WTC11 (cell line): ENCODE results near the gene FBXO28. TPM values are rescaled to one million over a fixed set of nuclear protein-coding genes. Genes with fewer than 3 reads are reported as not detected.
A peak's percentile ranks its signal among the peaks of the same experiment; 100 is the strongest.

Experiments used
- ATAC-seq: fragments of 200-7000 bp; cut with Tn5 transposase; 2 replicates; pipeline ENCODE4 v1.10.0; 2021; ENCODE audit warnings: mild to moderate bottlenecking, moderate library complexity
- CTCF ChIA-PET: fragments of 300-600 bp; sonication (Branson Sonifier 250); formaldehyde crosslinking; loops from one replicate; lab custom pipeline; 2021; ENCODE audit warnings: antibody characterized with exemption; lab: Charles Lee
- POLR2A ChIA-PET: fragments of 350-600 bp; sonication (Branson Sonifier 250); formaldehyde crosslinking; loops from one replicate; lab custom pipeline; 2021; ENCODE audit warnings: antibody characterized with exemption; lab: Charles Lee
- DNase-seq: peaks from one replicate; pipeline ENCODE4 v3.0.0; 2021; ENCODE audit warnings: low spot score
- H3K27ac Mint-ChIP-seq: 2 replicates; pipeline ENCODE4 v1.8.0; 2021; ENCODE audit warnings: mixed read lengths
- H3K27me3 Mint-ChIP-seq: 2 replicates; pipeline ENCODE4 v1.8.0; 2021; ENCODE audit warnings: low read depth, mild to moderate bottlenecking, moderate library complexity, mixed read lengths
- H3K36me3 Mint-ChIP-seq: 2 replicates; pipeline ENCODE4 v1.8.0; 2021; ENCODE audit warnings: mixed read lengths
- H3K4me1 Mint-ChIP-seq: 2 replicates; pipeline ENCODE4 v1.8.0; 2022; ENCODE audit warnings: mixed read lengths
- H3K4me3 Mint-ChIP-seq: 2 replicates; pipeline ENCODE4 v1.8.0; 2021; ENCODE audit warnings: mild to moderate bottlenecking, moderate library complexity, mixed read lengths
- H3K9me3 Mint-ChIP-seq: 2 replicates; pipeline ENCODE4 v1.8.0; 2021; ENCODE audit warnings: mixed read lengths
- CDX4 ChIP-seq: fragments of 250-450 bp; sonication (Bioruptor Pico); IDR thresholded peaks from 2 replicates; pipeline ENCODE4 v1.9.0; 2021; ENCODE audit warnings: moderate library complexity, mild to moderate bottlenecking, inconsistent platforms, borderline replicate concordance
- CREM ChIP-seq: sonication (generic); formaldehyde crosslinking; IDR thresholded peaks from 2 replicates; pipeline ENCODE4 v1.8.1; 2022; ENCODE audit warnings: mild to moderate bottlenecking, missing genetic modification reagents, moderate library complexity
- CTCF ChIP-seq: fragments of 200-600 bp; IDR thresholded peaks from 2 replicates; pipeline ENCODE4 v1.8.0; 2022; ENCODE audit warnings: antibody characterized with exemption
- ETV6 ChIP-seq: sonication (generic); formaldehyde crosslinking; IDR thresholded peaks from 2 replicates; pipeline ENCODE4 v1.8.1; 2022; ENCODE audit warnings: mild to moderate bottlenecking, missing genetic modification reagents
- IRF2 ChIP-seq: sonication (generic); formaldehyde crosslinking; IDR thresholded peaks from 2 replicates; pipeline ENCODE4 v1.8.0; 2022; ENCODE audit warnings: low read depth, missing genetic modification reagents, borderline replicate concordance
- JAZF1 ChIP-seq: fragments of 250-450 bp; sonication (Bioruptor Pico); IDR thresholded peaks from 2 replicates; pipeline ENCODE4 v1.9.0; 2021; ENCODE audit warnings: moderate library complexity, mild to moderate bottlenecking, inconsistent platforms
- NFE2L1 ChIP-seq: sonication (generic); formaldehyde crosslinking; IDR thresholded peaks from 2 replicates; pipeline ENCODE4 v1.8.1; 2023; ENCODE audit warnings: missing genetic modification reagents
- OVOL2 ChIP-seq: fragments of 250-450 bp; sonication (Bioruptor Pico); IDR thresholded peaks from 2 replicates; pipeline ENCODE4 v1.9.0; 2021; ENCODE audit warnings: mild to moderate bottlenecking, borderline replicate concordance
- SOX15 ChIP-seq: fragments of 250-450 bp; sonication (Bioruptor Pico); IDR thresholded peaks from 2 replicates; pipeline ENCODE4 v1.9.0; 2021; ENCODE audit warnings: mild to moderate bottlenecking
- STAT6 ChIP-seq: sonication (generic); formaldehyde crosslinking; conservative IDR thresholded peaks from 2 replicates; pipeline ENCODE4 v1.8.1; 2023; ENCODE audit warnings: mild to moderate bottlenecking, low read depth, missing genetic modification reagents, moderate library complexity
- USF2 ChIP-seq: sonication (generic); formaldehyde crosslinking; IDR thresholded peaks from 2 replicates; pipeline ENCODE4 v1.8.1; 2023; ENCODE audit warnings: mild to moderate bottlenecking, missing genetic modification reagents, moderate library complexity
- ZNF219 ChIP-seq: sonication (generic); formaldehyde crosslinking; IDR thresholded peaks from 2 replicates; pipeline ENCODE4 v1.8.0; 2023; ENCODE audit warnings: missing genetic modification reagents, mild to moderate bottlenecking, borderline replicate concordance
- ZNF232 ChIP-seq: sonication (generic); formaldehyde crosslinking; IDR thresholded peaks from 2 replicates; pipeline ENCODE4 v1.8.0; 2022; ENCODE audit warnings: mild to moderate bottlenecking, missing genetic modification reagents
- ZNF396 ChIP-seq: fragments of 250-450 bp; sonication (Bioruptor Pico); IDR thresholded peaks from 2 replicates; pipeline ENCODE4 v1.8.0; 2021; ENCODE audit warnings: mild to moderate bottlenecking, moderate library complexity, borderline replicate concordance
- ZNF423 ChIP-seq: fragments of 250-450 bp; sonication (Bioruptor Pico); IDR thresholded peaks from 2 replicates; pipeline ENCODE4 v2.1.2; 2022; ENCODE audit warnings: mild to moderate bottlenecking, moderate library complexity
- ZNF425 ChIP-seq: fragments of 250-450 bp; sonication (Bioruptor Pico); conservative IDR thresholded peaks from 2 replicates; pipeline ENCODE4 v1.9.0; 2021; ENCODE audit warnings: mild to moderate bottlenecking
- ZNF671 ChIP-seq: fragments of 250-450 bp; sonication (Bioruptor Pico); IDR thresholded peaks from 2 replicates; pipeline ENCODE4 v1.8.0; 2021; ENCODE audit warnings: mild to moderate bottlenecking
- ZSCAN18 ChIP-seq: fragments of 250-450 bp; sonication (Bioruptor Pico); IDR thresholded peaks from 2 replicates; pipeline ENCODE4 v2.1.2; 2022; ENCODE audit warnings: mild to moderate bottlenecking, moderate library complexity
- total RNA-seq: library from RNA; stranded (reverse); gene quantifications from 3 replicates; pipeline ENCODE4 v1.2.3, GENCODE V29; 2021

FBXO28 gene
- total RNA-seq, 1 experiment from 2014 or later = 36.8 TPM

GRCh38 chr1:224064150-224064549 is 49.8 kb upstream of the FBXO28 start:
- H3K27me3 Mint-ChIP-seq = no peaks in the 10 kb centered on the region
- no peak overlapping the region for H3K4me3 Mint-ChIP-seq
- POLR2A ChIA-PET = interaction anchor here (0.6 kb wide), 1 partner anchor 64 kb away, joined by 3 read pairs; no protein-coding TSS in a partner anchor
- H3K9me3 Mint-ChIP-seq = peaks cover 9% of the 10 kb centered on the region
- DNase-seq (no peak), ATAC-seq (no peak)
- H3K4me1 Mint-ChIP-seq = peaks cover 12% of the 10 kb centered on the region
- CTCF ChIA-PET = interaction anchor here (0.5 to 1.7 kb wide), 5 partner anchors 13 to 921 kb away, joined by 3 to 17 read pairs (median 4); partner anchors contain the start of gene TLR5
- H3K27ac Mint-ChIP-seq = no peak overlapping the region
- no peaks in the 10 kb centered on the region for H3K36me3 Mint-ChIP-seq
- TF ChIP-seq ZNF423 (CRISPR knock-in tag) = peak; percentile 30; the same call in 1 of the 2 replicates
- no peak for TF ChIP-seq ETV6 (CRISPR knock-in tag)

GRCh38 chr1:224065455-224065854 is 48.5 kb upstream of the FBXO28 start:
- H3K27ac Mint-ChIP-seq = no peak overlapping the region
- no peak for TF ChIP-seq ZNF425 (CRISPR knock-in tag)
- no peak for TF ChIP-seq STAT6 (CRISPR knock-in tag)
- no peak for TF ChIP-seq ZNF423 (CRISPR knock-in tag)
- no peak for TF ChIP-seq ZNF396 (CRISPR knock-in tag)
- no peak for TF ChIP-seq OVOL2 (CRISPR knock-in tag)
- no peak for TF ChIP-seq CDX4 (CRISPR knock-in tag)
- TF ChIP-seq CREM (CRISPR knock-in tag) = no peak
- TF ChIP-seq ZNF232 (CRISPR knock-in tag) = no peak
- TF ChIP-seq ZNF671 (CRISPR knock-in tag) = no peak
- TF ChIP-seq, all 79 proteins: peak for 0
- POLR2A ChIA-PET = interaction anchor here (0.7 kb wide), 1 partner anchor 30 kb away, joined by 5 read pairs; no protein-coding TSS in a partner anchor
- Mint-ChIP-seq H3K27me3 (no peaks in the 10 kb centered on the region), H3K9me3 (0 out of 2 replicates have a peak, but pooled peaks cover 2% of the 10 kb centered on the region), H3K36me3 (no peaks in the 10 kb centered on the region), H3K4me3 (no peak overlapping the region), H3K4me1 (peaks cover 12% of the 10 kb centered on the region)
- no peak for ATAC-seq
- no peak for DNase-seq
- CTCF ChIA-PET = no interaction called here

GRCh38 chr1:224067207-224067606 is 46.7 kb upstream of the FBXO28 start:
- Mint-ChIP-seq H3K36me3 (no peaks in the 10 kb centered on the region), H3K27me3 (no peaks in the 10 kb centered on the region; the same call in 1 of the 2 replicates), H3K9me3 (peaks cover 7% of the 10 kb centered on the region), H3K4me1 (peaks cover 12% of the 10 kb centered on the region), H3K27ac (no peak overlapping the region), H3K4me3 (no peak overlapping the region)
- ChIA-PET CTCF (interaction anchor here (0.9 kb wide), 1 partner anchor 16 kb away, joined by 3 read pairs; no protein-coding TSS in a partner anchor), POLR2A (no interaction called here)
- DNase-seq (no peak), ATAC-seq (no peak)
- TF ChIP-seq USF2 (CRISPR knock-in tag) = no peak
- no peak for TF ChIP-seq JAZF1 (CRISPR knock-in tag)
- TF ChIP-seq ZSCAN18 (CRISPR knock-in tag) = no peak
- TF ChIP-seq CREM (CRISPR knock-in tag) = no peak
- no peak for TF ChIP-seq SOX15 (CRISPR knock-in tag)
- no peak for TF ChIP-seq ZNF219 (CRISPR knock-in tag)
- no peak for TF ChIP-seq NFE2L1 (CRISPR knock-in tag)
- no peak for TF ChIP-seq ZNF396 (CRISPR knock-in tag)
- no peak for TF ChIP-seq CTCF
- TF ChIP-seq IRF2 (CRISPR knock-in tag) = no peak
